Stimulated activated CD4-positive, alpha-beta T cell treated with anti-CD3 and anti-CD28 coated beads, TNF-alpha, amount 100 ng/mL, for 1 hour (primary cell): ENCODE measurements around the gene PIGK.

Experiments used
- DNase-seq, 3 donors: peaks; one replicate each; pipeline ENCODE4 v3.0.0-alpha.2; 2020; ENCODE audit warnings: low read depth in 3 of 3, low spot score in 1 of 3

Gene PIGK

GRCh38 chr1:77100875-77101274 is 118.4 kb downstream of the PIGK start:
- DNase-seq: no peak

GRCh38 chr1:77096496-77097255 is 122.6 kb downstream of the PIGK start:
- no peak for DNase-seq

- DNase-seq: no peak
Measured at GRCh38 chr1:77095236-77095635, 124.0 kb downstream of the PIGK start.

- DNase-seq: no peak
Measured at GRCh38 chr1:77089756-77090155, 129.5 kb downstream of the PIGK start.

GRCh38 chr1:77085109-77085508 is 134.1 kb downstream of the PIGK start:
- DNase-seq: no peak

- DNase-seq: no peak
Measured at GRCh38 chr1:77084457-77084856, 134.8 kb downstream of the PIGK start.

- no peak for DNase-seq
Measured at GRCh38 chr1:77081834-77082233, 137.4 kb downstream of the PIGK start.

- DNase-seq: no peak
Measured at GRCh38 chr1:77076759-77077158, 142.5 kb downstream of the PIGK start.

- DNase-seq: no peak
Measured at GRCh38 chr1:77068013-77068412, 151.2 kb downstream of the PIGK start.

- no peak for DNase-seq
Measured at GRCh38 chr1:77065693-77066342, 153.4 kb downstream of the PIGK start.

GRCh38 chr1:77064246-77064645 is 155.0 kb downstream of the PIGK start:
- no peak for DNase-seq

GRCh38 chr1:77063118-77063517 is 156.1 kb downstream of the PIGK start:
- no peak for DNase-seq

GRCh38 chr1:77061162-77061561 is 158.1 kb downstream of the PIGK start:
- no peak for DNase-seq

- DNase-seq: no peak
Measured at GRCh38 chr1:77060000-77060399, 159.2 kb downstream of the PIGK start.

GRCh38 chr1:77057994-77058585 is 161.1 kb downstream of the PIGK start:
- no peak for DNase-seq

- DNase-seq: no peak
Measured at GRCh38 chr1:77056525-77056924, 162.7 kb downstream of the PIGK start.

- no peak for DNase-seq
Measured at GRCh38 chr1:77051425-77051824, 167.8 kb downstream of the PIGK start.

- DNase-seq: no peak
Measured at GRCh38 chr1:77048615-77049005, 170.6 kb downstream of the PIGK start.

- no peak for DNase-seq
Measured at GRCh38 chr1:77047978-77048614, 171.1 kb downstream of the PIGK start.

GRCh38 chr1:77047575-77047974 is 171.7 kb downstream of the PIGK start:
- DNase-seq: no peak

- no peak for DNase-seq
Measured at GRCh38 chr1:77044133-77044849, 174.9 kb downstream of the PIGK start.
